HEK293 (cell line): ENCODE measurements around the gene CLN5.

Experiments
- BCL11B ChIP-seq: fragments of 450-650 bp; formaldehyde crosslinking; IDR thresholded peaks from 2 replicates; pipeline ENCODE4 v1.5.1; 2016; ENCODE audit warnings: low read depth, missing biosample characterization, missing genetic modification characterization
- KLF16 ChIP-seq: fragments of 450-650 bp; formaldehyde crosslinking; IDR thresholded peaks from 2 replicates; pipeline ENCODE4 v1.5.1; 2017; ENCODE audit warnings: missing biosample characterization, missing genetic modification characterization
- MZF1 ChIP-seq: fragments of 450-650 bp; formaldehyde crosslinking; IDR thresholded peaks from 2 replicates; pipeline ENCODE4 v1.5.1; 2017; ENCODE audit warnings: missing biosample characterization, missing genetic modification characterization, borderline replicate concordance
- SP2 ChIP-seq: fragments of 450-650 bp; formaldehyde crosslinking; IDR thresholded peaks from 2 replicates; pipeline ENCODE4 v1.5.1; 2016; ENCODE audit warnings: missing biosample characterization, missing genetic modification characterization
- SP3 ChIP-seq: fragments of 450-650 bp; formaldehyde crosslinking; IDR thresholded peaks from 2 replicates; pipeline ENCODE4 v1.5.1; 2016; ENCODE audit warnings: missing biosample characterization, missing genetic modification characterization
- ZBTB48 ChIP-seq: fragments of 450-650 bp; formaldehyde crosslinking; IDR thresholded peaks from 2 replicates; pipeline ENCODE4 v1.5.1; 2016; ENCODE audit warnings: missing biosample characterization, missing genetic modification characterization
- ZNF10 ChIP-seq: fragments of 450-650 bp; formaldehyde crosslinking; IDR thresholded peaks from 2 replicates; pipeline ENCODE4 v1.5.1; 2017; ENCODE audit warnings: missing biosample characterization, missing genetic modification characterization
- ZNF16 ChIP-seq: fragments of 450-650 bp; formaldehyde crosslinking; IDR thresholded peaks from 2 replicates; pipeline ENCODE4 v1.5.1; 2016; ENCODE audit warnings: low read depth, missing biosample characterization, missing genetic modification characterization
- ZNF292 ChIP-seq: fragments of 450-650 bp; formaldehyde crosslinking; IDR thresholded peaks from 2 replicates; pipeline ENCODE4 v1.5.1; 2016; ENCODE audit warnings: low read depth, missing biosample characterization, missing genetic modification characterization, borderline replicate concordance
- ZNF311 ChIP-seq: fragments of 450-650 bp; formaldehyde crosslinking; IDR thresholded peaks from 2 replicates; pipeline ENCODE4 v1.5.1; 2017; ENCODE audit warnings: missing biosample characterization, missing genetic modification characterization, borderline replicate concordance
- ZNF521 ChIP-seq: fragments of 450-650 bp; formaldehyde crosslinking; IDR thresholded peaks from 2 replicates; pipeline ENCODE4 v1.5.1; 2017; ENCODE audit warnings: missing biosample characterization, mild to moderate bottlenecking, missing genetic modification characterization
- ZNF561 ChIP-seq: fragments of 450-650 bp; IDR thresholded peaks from 2 replicates; pipeline ENCODE4 v1.5.1; 2018; ENCODE audit warnings: missing biosample characterization, missing genetic modification characterization, borderline replicate concordance
- ZNF626 ChIP-seq: fragments of 450-650 bp; sonication (Bioruptor Pico); formaldehyde crosslinking; IDR thresholded peaks from 2 replicates; pipeline ENCODE4 v1.5.1; 2018; ENCODE audit warnings: missing biosample characterization, missing genetic modification characterization, inconsistent platforms
- ZNF658 ChIP-seq: fragments of 450-650 bp; formaldehyde crosslinking; IDR thresholded peaks from 2 replicates; pipeline ENCODE4; 2016; ENCODE audit warnings: missing biosample characterization, missing genetic modification characterization
- ZNF76 ChIP-seq: fragments of 450-650 bp; formaldehyde crosslinking; IDR thresholded peaks from 2 replicates; pipeline ENCODE4; 2016; ENCODE audit warnings: low read depth, missing biosample characterization, missing genetic modification characterization, borderline replicate concordance
- ZNF785 ChIP-seq: fragments of 450-650 bp; formaldehyde crosslinking; IDR thresholded peaks from 2 replicates; pipeline ENCODE4 v1.5.1; 2016; ENCODE audit warnings: missing biosample characterization, missing genetic modification characterization
- ZNF830 ChIP-seq: fragments of 450-650 bp; IDR thresholded peaks from 2 replicates; pipeline ENCODE4 v1.5.0; 2018; ENCODE audit warnings: missing biosample characterization, missing genetic modification characterization, low read depth, mild to moderate bottlenecking, moderate library complexity
- ZNF843 ChIP-seq: fragments of 450-650 bp; formaldehyde crosslinking; IDR thresholded peaks from 2 replicates; pipeline ENCODE4 v1.5.1; 2016; ENCODE audit warnings: missing biosample characterization, missing genetic modification characterization
- TF ChIP-seq, protein P1 (sequence below): fragments of 450-650 bp; formaldehyde crosslinking; IDR thresholded peaks from 2 replicates; pipeline ENCODE4 v1.5.1; 2016; ENCODE audit warnings: missing biosample characterization, missing genetic modification characterization, borderline replicate concordance
- TF ChIP-seq, protein P2 (sequence below): fragments of 450-650 bp; formaldehyde crosslinking; IDR thresholded peaks from 2 replicates; pipeline ENCODE4 v1.5.1; 2016; ENCODE audit warnings: missing biosample characterization, missing genetic modification characterization, borderline replicate concordance
- TF ChIP-seq, protein P3 (sequence below): sonication (generic); formaldehyde crosslinking; IDR thresholded peaks from 2 replicates; pipeline ENCODE4 v1.8.1; 2022; ENCODE audit warnings: mild to moderate bottlenecking, moderate library complexity, missing genetic modification reagents
- TF ChIP-seq, protein P4 (sequence below): fragments of 450-650 bp; formaldehyde crosslinking; IDR thresholded peaks from 2 replicates; pipeline ENCODE4 v1.5.0; 2017; ENCODE audit warnings: missing biosample characterization, missing genetic modification characterization, borderline replicate concordance
- TF ChIP-seq, protein P5 (sequence below): fragments of 450-650 bp; formaldehyde crosslinking; conservative IDR thresholded peaks from 2 replicates; pipeline ENCODE4 v1.5.1; 2016; ENCODE audit warnings: low read depth, missing biosample characterization, missing genetic modification characterization

The CLN5 gene

DNA sequence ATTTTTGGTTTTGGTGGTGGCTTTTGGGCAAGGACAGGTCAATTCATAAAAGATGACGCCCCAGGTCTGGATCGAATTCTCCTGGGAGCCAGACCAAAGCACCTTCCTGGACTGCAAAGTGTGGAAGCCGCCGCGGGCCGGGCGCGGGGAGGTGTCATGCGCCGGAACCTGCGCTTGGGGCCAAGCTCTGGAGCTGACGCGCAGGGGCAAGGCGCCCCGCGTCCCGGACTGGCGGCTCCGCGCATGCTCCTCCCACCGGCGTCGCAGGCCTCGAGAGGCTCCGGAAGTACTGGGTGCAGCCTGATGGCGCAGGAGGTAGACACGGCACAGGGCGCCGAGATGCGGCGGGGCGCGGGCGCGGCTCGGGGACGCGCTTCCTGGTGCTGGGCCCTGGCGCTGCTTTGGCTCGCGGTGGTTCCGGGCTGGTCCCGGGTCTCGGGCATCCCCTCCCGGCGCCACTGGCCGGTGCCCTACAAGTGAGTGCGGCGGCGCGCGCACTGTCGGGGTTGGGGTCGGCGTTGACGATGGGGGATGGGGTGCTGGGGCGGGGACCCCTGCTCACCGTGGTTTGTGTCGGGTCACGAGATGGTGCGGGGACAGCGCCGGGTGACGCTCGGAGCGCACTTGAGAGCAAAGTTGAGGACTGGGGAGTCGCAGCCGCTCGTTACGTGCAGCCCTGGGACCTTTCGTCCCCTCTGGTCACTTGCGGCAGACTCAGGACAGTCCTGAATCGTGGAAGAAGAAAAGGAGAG is at the start of gene CLN5 (continued):
- peak; percentile 32; the same call in 1 of the 2 replicates for TF ChIP-seq BCL11B (tag by site-specific recombination)
- TF ChIP-seq MZF1 (tag by site-specific recombination): no peak
- no peak for TF ChIP-seq ZNF10 (tag by site-specific recombination)
- no peak for TF ChIP-seq ZNF658 (tag by site-specific recombination)
- TF ChIP-seq, protein P1, sequence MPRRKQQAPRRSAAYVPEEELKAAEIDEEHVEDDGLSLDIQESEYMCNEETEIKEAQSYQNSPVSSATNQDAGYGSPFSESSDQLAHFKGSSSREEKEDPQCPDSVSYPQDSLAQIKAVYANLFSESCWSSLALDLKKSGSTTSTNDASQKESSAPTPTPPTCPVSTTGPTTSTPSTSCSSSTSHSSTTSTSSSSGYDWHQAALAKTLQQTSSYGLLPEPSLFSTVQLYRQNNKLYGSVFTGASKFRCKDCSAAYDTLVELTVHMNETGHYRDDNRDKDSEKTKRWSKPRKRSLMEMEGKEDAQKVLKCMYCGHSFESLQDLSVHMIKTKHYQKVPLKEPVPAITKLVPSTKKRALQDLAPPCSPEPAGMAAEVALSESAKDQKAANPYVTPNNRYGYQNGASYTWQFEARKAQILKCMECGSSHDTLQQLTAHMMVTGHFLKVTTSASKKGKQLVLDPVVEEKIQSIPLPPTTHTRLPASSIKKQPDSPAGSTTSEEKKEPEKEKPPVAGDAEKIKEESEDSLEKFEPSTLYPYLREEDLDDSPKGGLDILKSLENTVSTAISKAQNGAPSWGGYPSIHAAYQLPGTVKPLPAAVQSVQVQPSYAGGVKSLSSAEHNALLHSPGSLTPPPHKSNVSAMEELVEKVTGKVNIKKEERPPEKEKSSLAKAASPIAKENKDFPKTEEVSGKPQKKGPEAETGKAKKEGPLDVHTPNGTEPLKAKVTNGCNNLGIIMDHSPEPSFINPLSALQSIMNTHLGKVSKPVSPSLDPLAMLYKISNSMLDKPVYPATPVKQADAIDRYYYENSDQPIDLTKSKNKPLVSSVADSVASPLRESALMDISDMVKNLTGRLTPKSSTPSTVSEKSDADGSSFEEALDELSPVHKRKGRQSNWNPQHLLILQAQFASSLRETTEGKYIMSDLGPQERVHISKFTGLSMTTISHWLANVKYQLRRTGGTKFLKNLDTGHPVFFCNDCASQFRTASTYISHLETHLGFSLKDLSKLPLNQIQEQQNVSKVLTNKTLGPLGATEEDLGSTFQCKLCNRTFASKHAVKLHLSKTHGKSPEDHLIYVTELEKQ: no peak
- TF ChIP-seq ZNF521 (tag by site-specific recombination): no peak
- peak; percentile 16; the same call in 1 of the 2 replicates for TF ChIP-seq SP3 (tag by site-specific recombination)
- TF ChIP-seq, protein P2, sequence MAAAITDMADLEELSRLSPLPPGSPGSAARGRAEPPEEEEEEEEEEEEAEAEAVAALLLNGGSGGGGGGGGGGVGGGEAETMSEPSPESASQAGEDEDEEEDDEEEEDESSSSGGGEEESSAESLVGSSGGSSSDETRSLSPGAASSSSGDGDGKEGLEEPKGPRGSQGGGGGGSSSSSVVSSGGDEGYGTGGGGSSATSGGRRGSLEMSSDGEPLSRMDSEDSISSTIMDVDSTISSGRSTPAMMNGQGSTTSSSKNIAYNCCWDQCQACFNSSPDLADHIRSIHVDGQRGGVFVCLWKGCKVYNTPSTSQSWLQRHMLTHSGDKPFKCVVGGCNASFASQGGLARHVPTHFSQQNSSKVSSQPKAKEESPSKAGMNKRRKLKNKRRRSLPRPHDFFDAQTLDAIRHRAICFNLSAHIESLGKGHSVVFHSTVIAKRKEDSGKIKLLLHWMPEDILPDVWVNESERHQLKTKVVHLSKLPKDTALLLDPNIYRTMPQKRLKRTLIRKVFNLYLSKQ (tag by site-specific recombination): no peak
- TF ChIP-seq ZBTB48 (tag by site-specific recombination): no peak
- TF ChIP-seq ZNF830: no peak
- TF ChIP-seq, protein P3, sequence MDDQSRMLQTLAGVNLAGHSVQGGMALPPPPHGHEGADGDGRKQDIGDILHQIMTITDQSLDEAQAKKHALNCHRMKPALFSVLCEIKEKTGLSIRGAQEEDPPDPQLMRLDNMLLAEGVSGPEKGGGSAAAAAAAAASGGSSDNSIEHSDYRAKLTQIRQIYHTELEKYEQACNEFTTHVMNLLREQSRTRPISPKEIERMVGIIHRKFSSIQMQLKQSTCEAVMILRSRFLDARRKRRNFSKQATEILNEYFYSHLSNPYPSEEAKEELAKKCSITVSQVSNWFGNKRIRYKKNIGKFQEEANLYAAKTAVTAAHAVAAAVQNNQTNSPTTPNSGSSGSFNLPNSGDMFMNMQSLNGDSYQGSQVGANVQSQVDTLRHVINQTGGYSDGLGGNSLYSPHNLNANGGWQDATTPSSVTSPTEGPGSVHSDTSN (CRISPR knock-in tag): peak; percentile 91
- TF ChIP-seq KLF16 (tag by site-specific recombination): no peak
- TF ChIP-seq, protein P4, sequence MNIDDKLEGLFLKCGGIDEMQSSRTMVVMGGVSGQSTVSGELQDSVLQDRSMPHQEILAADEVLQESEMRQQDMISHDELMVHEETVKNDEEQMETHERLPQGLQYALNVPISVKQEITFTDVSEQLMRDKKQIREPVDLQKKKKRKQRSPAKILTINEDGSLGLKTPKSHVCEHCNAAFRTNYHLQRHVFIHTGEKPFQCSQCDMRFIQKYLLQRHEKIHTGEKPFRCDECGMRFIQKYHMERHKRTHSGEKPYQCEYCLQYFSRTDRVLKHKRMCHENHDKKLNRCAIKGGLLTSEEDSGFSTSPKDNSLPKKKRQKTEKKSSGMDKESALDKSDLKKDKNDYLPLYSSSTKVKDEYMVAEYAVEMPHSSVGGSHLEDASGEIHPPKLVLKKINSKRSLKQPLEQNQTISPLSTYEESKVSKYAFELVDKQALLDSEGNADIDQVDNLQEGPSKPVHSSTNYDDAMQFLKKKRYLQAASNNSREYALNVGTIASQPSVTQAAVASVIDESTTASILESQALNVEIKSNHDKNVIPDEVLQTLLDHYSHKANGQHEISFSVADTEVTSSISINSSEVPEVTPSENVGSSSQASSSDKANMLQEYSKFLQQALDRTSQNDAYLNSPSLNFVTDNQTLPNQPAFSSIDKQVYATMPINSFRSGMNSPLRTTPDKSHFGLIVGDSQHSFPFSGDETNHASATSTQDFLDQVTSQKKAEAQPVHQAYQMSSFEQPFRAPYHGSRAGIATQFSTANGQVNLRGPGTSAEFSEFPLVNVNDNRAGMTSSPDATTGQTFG (tag by site-specific recombination): no peak
- no peak for TF ChIP-seq ZNF292
- TF ChIP-seq ZNF561: peak; percentile 87
- no peak for TF ChIP-seq ZNF76 (tag by site-specific recombination)
- no peak for TF ChIP-seq ZNF16 (tag by site-specific recombination)
- peak; percentile 70 for TF ChIP-seq SP2
- TF ChIP-seq ZNF785 (tag by site-specific recombination): no peak
- no peak for TF ChIP-seq ZNF311 (tag by site-specific recombination)
- TF ChIP-seq ZNF843 (tag by site-specific recombination): no peak
- TF ChIP-seq, protein P5, sequence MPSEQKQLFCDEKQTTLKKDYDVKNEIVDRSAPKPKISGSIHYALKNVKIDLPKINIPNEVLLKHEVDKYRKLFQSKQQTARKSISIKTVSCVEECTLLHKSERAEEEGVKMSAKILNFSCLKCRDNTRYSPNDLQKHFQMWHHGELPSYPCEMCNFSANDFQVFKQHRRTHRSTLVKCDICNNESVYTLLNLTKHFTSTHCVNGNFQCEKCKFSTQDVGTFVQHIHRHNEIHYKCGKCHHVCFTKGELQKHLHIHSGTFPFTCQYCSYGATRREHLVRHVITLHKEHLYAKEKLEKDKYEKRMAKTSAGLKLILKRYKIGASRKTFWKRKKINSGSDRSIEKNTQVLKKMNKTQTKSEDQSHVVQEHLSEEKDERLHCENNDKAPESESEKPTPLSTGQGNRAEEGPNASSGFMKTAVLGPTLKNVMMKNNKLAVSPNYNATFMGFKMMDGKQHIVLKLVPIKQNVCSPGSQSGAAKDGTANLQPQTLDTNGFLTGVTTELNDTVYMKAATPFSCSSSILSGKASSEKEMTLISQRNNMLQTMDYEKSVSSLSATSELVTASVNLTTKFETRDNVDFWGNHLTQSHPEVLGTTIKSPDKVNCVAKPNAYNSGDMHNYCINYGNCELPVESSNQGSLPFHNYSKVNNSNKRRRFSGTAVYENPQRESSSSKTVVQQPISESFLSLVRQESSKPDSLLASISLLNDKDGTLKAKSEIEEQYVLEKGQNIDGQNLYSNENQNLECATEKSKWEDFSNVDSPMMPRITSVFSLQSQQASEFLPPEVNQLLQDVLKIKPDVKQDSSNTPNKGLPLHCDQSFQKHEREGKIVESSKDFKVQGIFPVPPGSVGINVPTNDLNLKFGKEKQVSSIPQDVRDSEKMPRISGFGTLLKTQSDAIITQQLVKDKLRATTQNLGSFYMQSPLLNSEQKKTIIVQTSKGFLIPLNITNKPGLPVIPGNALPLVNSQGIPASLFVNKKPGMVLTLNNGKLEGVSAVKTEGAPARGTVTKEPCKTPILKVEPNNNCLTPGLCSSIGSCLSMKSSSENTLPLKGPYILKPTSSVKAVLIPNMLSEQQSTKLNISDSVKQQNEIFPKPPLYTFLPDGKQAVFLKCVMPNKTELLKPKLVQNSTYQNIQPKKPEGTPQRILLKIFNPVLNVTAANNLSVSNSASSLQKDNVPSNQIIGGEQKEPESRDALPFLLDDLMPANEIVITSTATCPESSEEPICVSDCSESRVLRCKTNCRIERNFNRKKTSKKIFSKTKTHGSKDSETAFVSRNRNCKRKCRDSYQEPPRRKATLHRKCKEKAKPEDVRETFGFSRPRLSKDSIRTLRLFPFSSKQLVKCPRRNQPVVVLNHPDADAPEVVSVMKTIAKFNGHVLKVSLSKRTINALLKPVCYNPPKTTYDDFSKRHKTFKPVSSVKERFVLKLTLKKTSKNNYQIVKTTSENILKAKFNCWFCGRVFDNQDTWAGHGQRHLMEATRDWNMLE (tag by site-specific recombination): no peak; the same call in 1 of the 2 replicates
- TF ChIP-seq ZNF626: no peak
